Keratinocyte (primary cell): ENCODE data around the gene ITPR2.

Experiments
- CTCF ChIP-seq, 3 experiments: IDR thresholded peaks in 1 of 3; conservative IDR thresholded peaks in 1 of 3; optimal IDR thresholded peaks in 1 of 3; 2 replicates in 2 of 3; 3 replicates in 1 of 3; pipeline versions ENCODE3 to v1.5.1; 2011; ENCODE audit warnings: low read length in 3 of 3, mild to moderate bottlenecking in 3 of 3, moderate library complexity in 2 of 3, control low read depth in 1 of 3, inconsistent platforms in 1 of 3; ENCODE audit not compliant: insufficient read depth in 2 of 3; ENCODE audit errors: extremely low read depth in 1 of 3
- EZH2 ChIP-seq: IDR thresholded peaks from one replicate; pipeline ENCODE4 v1.6.1; 2012; ENCODE audit warnings: inconsistent platforms, mild to moderate bottlenecking, low read length, moderate library complexity

- TF ChIP-seq EZH2 (no peak), CTCF (optimal IDR thresholded peaks at IDR 0.05 in 1 of 3, IDR thresholded peaks at IDR 0.05 in 1 of 3, conservative IDR thresholded peaks at IDR 0.05 in 1 of 3; ENCODE audit: extremely low read depth in 1 of 3, insufficient read depth in 2 of 3, low read length in 3 of 3) (no peak)
Observed at GRCh38 chr12:26623136-26623535, 209.9 kb downstream of the ITPR2 start.
